Thyroid gland (tissue), 4 donors: Measurements from ENCODE around the gene PIF1.

Experiments
- CTCF ChIP-seq, 6 experiments: fragments of 200-600 bp in 3 of 6; fragments of 450-650 bp in 3 of 6; sonication (generic) in 3 of 6; IDR thresholded peaks; one replicate each; pipeline ENCODE4 v1.5.1; 2016 to 2019; ENCODE audit warnings: antibody characterized with exemption in 6 of 6, mild to moderate bottlenecking in 2 of 6, inconsistent platforms in 1 of 6, moderate library complexity in 1 of 6
- POLR2A ChIP-seq, 2 donors: fragments of 450-650 bp; IDR thresholded peaks; one replicate each; pipeline ENCODE4 v1.6.1; 2017; ENCODE audit warnings: antibody characterized with exemption in 2 of 2, mild to moderate bottlenecking in 2 of 2, moderate library complexity in 1 of 2

GRCh38 chr15:64861960-64862359 is 36.5 kb upstream of the PIF1 start:
- TF ChIP-seq CTCF (IDR thresholded peaks at IDR 0.05), result no peak
- no peak for TF ChIP-seq POLR2A (IDR thresholded peaks at IDR 0.05)
